Immature natural killer cell (primary cell): ENCODE measurements around the gene TUBA3E. TPM values are rescaled to one million over a fixed set of nuclear protein-coding genes. Genes with fewer than 3 reads are reported as not detected.
"Not testable (repeated sequence)": the region's sequence is repeated elsewhere in the genome, so short reads cannot be mapped to it uniquely, and the experiment has no call there.

Experiments
- DNase-seq, 3 donors: peaks; one replicate each; pipeline ENCODE4 v3.0.0; 2022; ENCODE audit warnings: mixed read lengths in 1 of 3
- H3K27ac Mint-ChIP-seq, 6 donors: one replicate each; pipeline ENCODE4 v1.8.0; 2020; ENCODE audit warnings: mixed read lengths in 6 of 6, mild to moderate bottlenecking in 5 of 6, inconsistent platforms in 4 of 6, moderate library complexity in 3 of 6
- H3K27me3 Mint-ChIP-seq, 3 donors: one replicate each; pipeline ENCODE4 v1.8.0; 2020 to 2021; ENCODE audit warnings: low read depth in 3 of 3, mild to moderate bottlenecking in 3 of 3, mixed read lengths in 3 of 3, moderate library complexity in 3 of 3, inconsistent platforms in 1 of 3
- H3K36me3 Mint-ChIP-seq, 3 donors: one replicate each; pipeline ENCODE4 v1.8.0; 2020; ENCODE audit warnings: mixed read lengths in 3 of 3, inconsistent platforms in 2 of 3, mild to moderate bottlenecking in 2 of 3
- H3K4me1 Mint-ChIP-seq, 2 donors: one replicate each; pipeline ENCODE4 v1.8.0; 2020; ENCODE audit warnings: inconsistent platforms in 2 of 2, mild to moderate bottlenecking in 2 of 2, mixed read lengths in 2 of 2, moderate library complexity in 1 of 2
- H3K4me3 Mint-ChIP-seq, 5 donors: one replicate each; pipeline ENCODE4 v1.8.0; 2020; ENCODE audit warnings: mild to moderate bottlenecking in 5 of 5, mixed read lengths in 5 of 5, inconsistent platforms in 3 of 5, moderate library complexity in 3 of 5
- H3K9me3 Mint-ChIP-seq, 6 donors: one replicate each; pipeline ENCODE4 v1.8.0; 2020; ENCODE audit warnings: mild to moderate bottlenecking in 6 of 6, mixed read lengths in 6 of 6, inconsistent platforms in 4 of 6, moderate library complexity in 3 of 6
- polyA plus RNA-seq, 3 donors: library from polyadenylated mRNA; unstranded; fragments of 300-500 nt; fragmentation: Illumina TruSeq; gene quantifications; one replicate each; pipeline ENCODE4 v1.2.3, GENCODE V29; 2021

TUBA3E gene
- polyA plus RNA-seq, 3 donors from 2014 or later: not detected

GRCh38 chr2:130219147-130219546, 20.9 kb upstream of the TUBA3E start:
- H3K4me3 Mint-ChIP-seq, H3K9me3 Mint-ChIP-seq, H3K27me3 Mint-ChIP-seq, DNase-seq, H3K27ac Mint-ChIP-seq, H3K4me1 Mint-ChIP-seq, H3K36me3 Mint-ChIP-seq: not testable (repeated sequence)

GRCh38 chr2:130207051-130207450, 8.8 kb upstream of the TUBA3E start:
- not testable (repeated sequence) for H3K9me3 Mint-ChIP-seq, H3K27ac Mint-ChIP-seq, H3K27me3 Mint-ChIP-seq, DNase-seq, H3K4me3 Mint-ChIP-seq, H3K4me1 Mint-ChIP-seq, H3K36me3 Mint-ChIP-seq

GRCh38 chr2:130203150-130203549, 4.9 kb upstream of the TUBA3E start:
- not testable (repeated sequence) for H3K9me3 Mint-ChIP-seq, H3K27ac Mint-ChIP-seq, H3K4me1 Mint-ChIP-seq, H3K4me3 Mint-ChIP-seq, H3K36me3 Mint-ChIP-seq, DNase-seq, H3K27me3 Mint-ChIP-seq

- not testable (repeated sequence) for DNase-seq, H3K9me3 Mint-ChIP-seq, H3K27ac Mint-ChIP-seq, H3K4me1 Mint-ChIP-seq, H3K4me3 Mint-ChIP-seq, H3K27me3 Mint-ChIP-seq, H3K36me3 Mint-ChIP-seq
Measured at GRCh38 chr2:130202518-130202917, 4.3 kb upstream of the TUBA3E start.

- not testable (repeated sequence) for H3K4me1 Mint-ChIP-seq, DNase-seq, H3K27ac Mint-ChIP-seq, H3K27me3 Mint-ChIP-seq, H3K4me3 Mint-ChIP-seq, H3K9me3 Mint-ChIP-seq, H3K36me3 Mint-ChIP-seq
Measured at GRCh38 chr2:130196052-130196451, 2.2 kb downstream of the TUBA3E start.

GRCh38 chr2:130195089-130195635, 3.1 kb downstream of the TUBA3E start:
- not testable (repeated sequence) for H3K27me3 Mint-ChIP-seq, H3K27ac Mint-ChIP-seq, H3K4me3 Mint-ChIP-seq, H3K9me3 Mint-ChIP-seq, H3K4me1 Mint-ChIP-seq, H3K36me3 Mint-ChIP-seq, DNase-seq

GRCh38 chr2:130193824-130194223, 4.4 kb downstream of the TUBA3E start:
- H3K27ac Mint-ChIP-seq, H3K4me1 Mint-ChIP-seq, H3K4me3 Mint-ChIP-seq, DNase-seq, H3K9me3 Mint-ChIP-seq, H3K36me3 Mint-ChIP-seq, H3K27me3 Mint-ChIP-seq: not testable (repeated sequence)

GRCh38 chr2:130192451-130192850, 5.8 kb downstream of the TUBA3E start:
- not testable (repeated sequence) for H3K9me3 Mint-ChIP-seq, H3K4me1 Mint-ChIP-seq, DNase-seq, H3K4me3 Mint-ChIP-seq, H3K27me3 Mint-ChIP-seq, H3K36me3 Mint-ChIP-seq
- peak overlapping the region in 1 of 6 donors; percentile 22 for H3K27ac Mint-ChIP-seq

- H3K9me3 Mint-ChIP-seq, H3K4me1 Mint-ChIP-seq, DNase-seq, H3K4me3 Mint-ChIP-seq, H3K36me3 Mint-ChIP-seq, H3K27me3 Mint-ChIP-seq: not testable (repeated sequence)
- H3K27ac Mint-ChIP-seq: peak overlapping the region in 2 of 6 donors; percentile 34 to 51
Measured at GRCh38 chr2:130191319-130191718, 6.9 kb downstream of the TUBA3E start.

GRCh38 chr2:130190237-130190636, 8.0 kb downstream of the TUBA3E start:
- no peaks in the 10 kb centered on the region for H3K9me3 Mint-ChIP-seq
- H3K36me3 Mint-ChIP-seq: peaks cover 0 to 7% (median 4%) of the 10 kb centered on the region in 3 donors
- H3K27me3 Mint-ChIP-seq: no peaks in the 10 kb centered on the region
- H3K4me3 Mint-ChIP-seq: no peak overlapping the region
- no peak overlapping the region for H3K27ac Mint-ChIP-seq
- DNase-seq: no peak
- peaks cover 6 to 8% of the 10 kb centered on the region in 2 donors for H3K4me1 Mint-ChIP-seq

- DNase-seq, H3K9me3 Mint-ChIP-seq, H3K4me3 Mint-ChIP-seq, H3K27me3 Mint-ChIP-seq, H3K27ac Mint-ChIP-seq, H3K36me3 Mint-ChIP-seq: not testable (repeated sequence)
- peaks cover 8 to 13% of the 10 kb centered on the region in 2 donors for H3K4me1 Mint-ChIP-seq
Measured at GRCh38 chr2:130188958-130189357, 9.3 kb downstream of the TUBA3E start.

GRCh38 chr2:130187859-130188792, 10.1 kb downstream of the TUBA3E start:
- not testable (repeated sequence) for H3K9me3 Mint-ChIP-seq, H3K36me3 Mint-ChIP-seq, H3K27ac Mint-ChIP-seq, DNase-seq, H3K4me3 Mint-ChIP-seq, H3K27me3 Mint-ChIP-seq
- peaks cover 16 to 21% of the 10 kb centered on the region in 2 donors for H3K4me1 Mint-ChIP-seq

- no peaks in the 10 kb centered on the region for H3K27me3 Mint-ChIP-seq
- DNase-seq: no peak
- no peaks in the 10 kb centered on the region for H3K9me3 Mint-ChIP-seq
- no peak overlapping the region for H3K4me3 Mint-ChIP-seq
- peaks cover 13 to 21% of the 10 kb centered on the region in 2 donors for H3K4me1 Mint-ChIP-seq
- H3K27ac Mint-ChIP-seq: no peak overlapping the region
- H3K36me3 Mint-ChIP-seq: peaks cover 0 to 7% (median 4%) of the 10 kb centered on the region in 3 donors
Measured at GRCh38 chr2:130187268-130187667, 11.0 kb downstream of the TUBA3E start.

- Mint-ChIP-seq H3K27me3 (peaks cover 2 to 6% (median 5%) of the 10 kb centered on the region in 3 donors), H3K36me3 (peaks cover 0 to 3% (median 2%) of the 10 kb centered on the region in 3 donors), H3K4me1 (peaks cover 11 to 23% of the 10 kb centered on the region in 2 donors), H3K27ac (no peak overlapping the region), H3K9me3 (no peaks in the 10 kb centered on the region), H3K4me3 (no peak overlapping the region)
- no peak for DNase-seq
Measured at GRCh38 chr2:130186391-130186790, 11.8 kb downstream of the TUBA3E start.
